ENCODE measurements around the gene ZSWIM6.

- TF ChIP-seq, protein P1, sequence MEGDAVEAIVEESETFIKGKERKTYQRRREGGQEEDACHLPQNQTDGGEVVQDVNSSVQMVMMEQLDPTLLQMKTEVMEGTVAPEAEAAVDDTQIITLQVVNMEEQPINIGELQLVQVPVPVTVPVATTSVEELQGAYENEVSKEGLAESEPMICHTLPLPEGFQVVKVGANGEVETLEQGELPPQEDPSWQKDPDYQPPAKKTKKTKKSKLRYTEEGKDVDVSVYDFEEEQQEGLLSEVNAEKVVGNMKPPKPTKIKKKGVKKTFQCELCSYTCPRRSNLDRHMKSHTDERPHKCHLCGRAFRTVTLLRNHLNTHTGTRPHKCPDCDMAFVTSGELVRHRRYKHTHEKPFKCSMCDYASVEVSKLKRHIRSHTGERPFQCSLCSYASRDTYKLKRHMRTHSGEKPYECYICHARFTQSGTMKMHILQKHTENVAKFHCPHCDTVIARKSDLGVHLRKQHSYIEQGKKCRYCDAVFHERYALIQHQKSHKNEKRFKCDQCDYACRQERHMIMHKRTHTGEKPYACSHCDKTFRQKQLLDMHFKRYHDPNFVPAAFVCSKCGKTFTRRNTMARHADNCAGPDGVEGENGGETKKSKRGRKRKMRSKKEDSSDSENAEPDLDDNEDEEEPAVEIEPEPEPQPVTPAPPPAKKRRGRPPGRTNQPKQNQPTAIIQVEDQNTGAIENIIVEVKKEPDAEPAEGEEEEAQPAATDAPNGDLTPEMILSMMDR (conservative IDR thresholded peaks at IDR 0.05; ENCODE audit: low read depth, low read length): no peak
- no peak for TF ChIP-seq EZH2 (IDR thresholded peaks at IDR 0.05; ENCODE audit: low read length, unreplicated experiment)
These were observed 85.3 kb downstream of the ZSWIM6 start for GRCh38 chr5:61417340-61417739.

All from PC-3 (cell line).